Activated CD4-positive, alpha-beta T cell treated with anti-CD3 and anti-CD28 coated beads, Interleukin-2, amount 10 ng/mL, durations not matched to agents 7 days and 5 days (primary cell): ENCODE measurements around the gene ATXN7L1. TPM values are rescaled to one million over a fixed set of nuclear protein-coding genes. Genes with fewer than 3 reads are reported as not detected.
"Not testable (repeated sequence)": the region's sequence is repeated elsewhere in the genome, so short reads cannot be mapped to it uniquely, and the experiment has no call there.

Experiments
- CTCF ChIA-PET: fragments of 350-600 bp; sonication (Branson Sonifier 250); formaldehyde crosslinking; loops from one replicate; lab custom pipeline; 2021; ENCODE audit warnings: antibody characterized with exemption; lab: Charles Lee
- POLR2A ChIA-PET: fragments of 350-600 bp; sonication (Branson Sonifier 250); formaldehyde crosslinking; loops from one replicate; lab custom pipeline; 2021; ENCODE audit warnings: antibody characterized with exemption; lab: Charles Lee
- DNase-seq: peaks from one replicate; pipeline ENCODE4 v3.0.0-alpha.2; 2020
- H3K27ac Mint-ChIP-seq: one replicate; pipeline ENCODE4 v1.8.0; 2021; ENCODE audit warnings: mild to moderate bottlenecking, moderate library complexity, mixed read lengths
- H3K27me3 Mint-ChIP-seq: one replicate; pipeline ENCODE4 v1.8.0; 2021; ENCODE audit warnings: mixed read lengths
- H3K36me3 Mint-ChIP-seq: one replicate; pipeline ENCODE4 v1.8.0; 2021; ENCODE audit warnings: low read depth, mixed read lengths
- H3K4me1 Mint-ChIP-seq: one replicate; pipeline ENCODE4 v1.8.0; 2021; ENCODE audit warnings: mixed read lengths
- H3K4me3 Mint-ChIP-seq: one replicate; pipeline ENCODE4 v1.8.0; 2021; ENCODE audit warnings: mild to moderate bottlenecking, moderate library complexity, mixed read lengths
- H3K9me3 Mint-ChIP-seq: one replicate; pipeline ENCODE4 v1.8.0; 2021; ENCODE audit warnings: mixed read lengths
- total RNA-seq, 2 experiments: library from RNA; stranded (reverse); gene quantifications; one replicate each; pipeline ENCODE4 v1.2.3, GENCODE V29; 2021

ATXN7L1 gene
- total RNA-seq, 2 experiments from 2014 or later, result 23.8 to 25.4 TPM

GRCh38 chr7:105846404-105846803 is 30.0 kb downstream of the ATXN7L1 start:
- H3K27ac Mint-ChIP-seq, result no peak overlapping the region
- POLR2A ChIA-PET, result no interaction called here

GRCh38 chr7:105844681-105845080 is 31.7 kb downstream of the ATXN7L1 start:
- H3K27me3 Mint-ChIP-seq, POLR2A ChIA-PET, CTCF ChIA-PET, H3K4me3 Mint-ChIP-seq, DNase-seq, H3K27ac Mint-ChIP-seq: not testable (repeated sequence)
- Mint-ChIP-seq H3K9me3 (peaks cover 22% of the 10 kb centered on the region), H3K36me3 (peaks cover 27% of the 10 kb centered on the region), H3K4me1 (peaks cover 41% of the 10 kb centered on the region)

More at GRCh38 chr7:105846404-105846803, 30.0 kb downstream of the ATXN7L1 start:
- Mint-ChIP-seq H3K4me3 (no peak overlapping the region), H3K4me1 (peaks cover 46% of the 10 kb centered on the region), H3K27me3 (no peaks in the 10 kb centered on the region), H3K36me3 (peaks cover 34% of the 10 kb centered on the region), H3K9me3 (peaks cover 22% of the 10 kb centered on the region)
- no peak for DNase-seq
- CTCF ChIA-PET, result interaction anchor here (0.7 to 0.8 kb wide), 2 partner anchors 17 to 179 kb away, joined by 3 to 4 read pairs; no protein-coding TSS in a partner anchor

- H3K27ac Mint-ChIP-seq, result no peak overlapping the region
- no peak overlapping the region for H3K4me3 Mint-ChIP-seq
- H3K4me1 Mint-ChIP-seq, result peaks cover 18% of the 10 kb centered on the region
- peaks cover 14% of the 10 kb centered on the region for H3K9me3 Mint-ChIP-seq
- DNase-seq, result no peak
- CTCF ChIA-PET, result no interaction called here
- peaks cover 13% of the 10 kb centered on the region for H3K36me3 Mint-ChIP-seq
- POLR2A ChIA-PET, result no interaction called here
- no peaks in the 10 kb centered on the region for H3K27me3 Mint-ChIP-seq
Measured at GRCh38 chr7:105841866-105842265, 34.5 kb downstream of the ATXN7L1 start.

- DNase-seq, result no peak
- no peak overlapping the region for H3K4me3 Mint-ChIP-seq
- peaks cover 10% of the 10 kb centered on the region for H3K9me3 Mint-ChIP-seq
- CTCF ChIA-PET, result interaction anchor here (0.6 to 1.2 kb wide), 4 partner anchors 9 to 910 kb away, joined by 3 to 6 read pairs (median 4); no protein-coding TSS in a partner anchor
- peaks cover 11% of the 10 kb centered on the region for H3K36me3 Mint-ChIP-seq
- POLR2A ChIA-PET, result no interaction called here
- no peak overlapping the region for H3K27ac Mint-ChIP-seq
- H3K27me3 Mint-ChIP-seq, result no peaks in the 10 kb centered on the region
- peaks cover 13% of the 10 kb centered on the region for H3K4me1 Mint-ChIP-seq
Measured at GRCh38 chr7:105840981-105841749, 35.2 kb downstream of the ATXN7L1 start.

GRCh38 chr7:105839266-105839665 is 37.1 kb downstream of the ATXN7L1 start:
- no peak overlapping the region for H3K4me3 Mint-ChIP-seq
- no peak for DNase-seq
- peaks cover 5% of the 10 kb centered on the region for H3K36me3 Mint-ChIP-seq
- CTCF ChIA-PET, result no interaction called here
- H3K27ac Mint-ChIP-seq, result no peak overlapping the region
- no peaks in the 10 kb centered on the region for H3K27me3 Mint-ChIP-seq
- H3K4me1 Mint-ChIP-seq, result peaks cover 13% of the 10 kb centered on the region
- POLR2A ChIA-PET, result no interaction called here
- H3K9me3 Mint-ChIP-seq, result peaks cover 3% of the 10 kb centered on the region

- peaks cover 2% of the 10 kb centered on the region for H3K36me3 Mint-ChIP-seq
- H3K27ac Mint-ChIP-seq, result no peak overlapping the region
- H3K27me3 Mint-ChIP-seq, result no peaks in the 10 kb centered on the region
- DNase-seq, result no peak
- POLR2A ChIA-PET, result no interaction called here
- no peaks in the 10 kb centered on the region for H3K9me3 Mint-ChIP-seq
- H3K4me3 Mint-ChIP-seq, result no peak overlapping the region
- CTCF ChIA-PET, result no interaction called here
- peaks cover 13% of the 10 kb centered on the region for H3K4me1 Mint-ChIP-seq
Measured at GRCh38 chr7:105838627-105839231, 37.7 kb downstream of the ATXN7L1 start.

GRCh38 chr7:105837765-105838626 is 38.4 kb downstream of the ATXN7L1 start:
- H3K36me3 Mint-ChIP-seq, result peaks cover 2% of the 10 kb centered on the region
- ChIA-PET CTCF (no interaction called here), POLR2A (no interaction called here)
- H3K27ac Mint-ChIP-seq, result no peak overlapping the region
- no peak overlapping the region for H3K4me3 Mint-ChIP-seq
- DNase-seq, result no peak
- no peaks in the 10 kb centered on the region for H3K27me3 Mint-ChIP-seq
- H3K4me1 Mint-ChIP-seq, result peaks cover 16% of the 10 kb centered on the region
- H3K9me3 Mint-ChIP-seq, result no peaks in the 10 kb centered on the region

GRCh38 chr7:105835441-105835840 is 41.0 kb downstream of the ATXN7L1 start:
- H3K27ac Mint-ChIP-seq, result no peak overlapping the region
- POLR2A ChIA-PET, result no interaction called here
- no peaks in the 10 kb centered on the region for H3K9me3 Mint-ChIP-seq
- peaks cover 2% of the 10 kb centered on the region for H3K36me3 Mint-ChIP-seq
- no peaks in the 10 kb centered on the region for H3K27me3 Mint-ChIP-seq
- H3K4me3 Mint-ChIP-seq, result no peak overlapping the region
- CTCF ChIA-PET, result interaction anchor here (0.6 to 2.4 kb wide), 2 partner anchors 13 to 848 kb away, joined by 3 to 5 read pairs; no protein-coding TSS in a partner anchor
- peaks cover 19% of the 10 kb centered on the region for H3K4me1 Mint-ChIP-seq
- DNase-seq, result no peak

- no peak for DNase-seq
- H3K36me3 Mint-ChIP-seq, result peaks cover 2% of the 10 kb centered on the region
- ChIA-PET POLR2A (no interaction called here), CTCF (interaction anchor here (0.9 to 1.3 kb wide), 5 partner anchors 9 to 158 kb away, joined by 3 to 5 read pairs (median 3); no protein-coding TSS in a partner anchor)
- no peak overlapping the region for H3K4me3 Mint-ChIP-seq
- peaks cover 12% of the 10 kb centered on the region for H3K4me1 Mint-ChIP-seq
- H3K9me3 Mint-ChIP-seq, result no peaks in the 10 kb centered on the region
- no peak overlapping the region for H3K27ac Mint-ChIP-seq
- peaks cover under 1% of the 10 kb centered on the region for H3K27me3 Mint-ChIP-seq
Measured at GRCh38 chr7:105831824-105832535, 44.4 kb downstream of the ATXN7L1 start.

- H3K27ac Mint-ChIP-seq, result no peak overlapping the region
- H3K4me3 Mint-ChIP-seq, result no peak overlapping the region
Measured at GRCh38 chr7:105831302-105831620, 45.1 kb downstream of the ATXN7L1 start.

GRCh38 chr7:105830405-105831301 is 45.7 kb downstream of the ATXN7L1 start:
- Mint-ChIP-seq H3K27ac (no peak overlapping the region), H3K27me3 (peaks cover 8% of the 10 kb centered on the region), H3K4me1 (peaks cover 12% of the 10 kb centered on the region), H3K9me3 (no peaks in the 10 kb centered on the region), H3K4me3 (no peak overlapping the region), H3K36me3 (peaks cover 6% of the 10 kb centered on the region)
- no peak for DNase-seq
- ChIA-PET CTCF (interaction anchor here (0.5 to 1.3 kb wide), 3 partner anchors 14 to 40 kb away, joined by 3 to 6 read pairs (median 3); no protein-coding TSS in a partner anchor), POLR2A (no interaction called here)

More at GRCh38 chr7:105831302-105831620, 45.1 kb downstream of the ATXN7L1 start:
- no peaks in the 10 kb centered on the region for H3K9me3 Mint-ChIP-seq
- H3K36me3 Mint-ChIP-seq, result peaks cover 7% of the 10 kb centered on the region
- peaks cover 8% of the 10 kb centered on the region for H3K27me3 Mint-ChIP-seq
- POLR2A ChIA-PET, result no interaction called here
- CTCF ChIA-PET, result interaction anchor here (0.9 to 1.3 kb wide), 4 partner anchors 9 to 158 kb away, joined by 3 to 6 read pairs (median 4); no protein-coding TSS in a partner anchor
- peaks cover 12% of the 10 kb centered on the region for H3K4me1 Mint-ChIP-seq
- DNase-seq, result no peak
